SU-DHL-6 (cell line): Measurements from ENCODE around the gene CDX2.

Experiments used
- H2AFZ ChIP-seq: fragments of 200-600 bp; sonication (generic); 2 replicates; pipeline ENCODE4 v1.6.1; 2014; ENCODE audit warnings: low read depth, mild to moderate bottlenecking, moderate library complexity, mixed read lengths, antibody characterized with exemption, low read length; ENCODE audit not compliant: severe bottlenecking
- H3F3A ChIP-seq: fragments of 200-600 bp; shearing (Covaris generic); 2 replicates; pipeline ENCODE4 v1.6.0; 2016; ENCODE audit warnings: antibody characterized with exemption, mild to moderate bottlenecking; ENCODE audit not compliant: insufficient read depth
- H3K27ac ChIP-seq: fragments of 200-600 bp; sonication (generic); 2 replicates; pipeline ENCODE4 v1.5.1; 2016; ENCODE audit warnings: low read depth, mild to moderate bottlenecking, low read length, moderate library complexity, mixed read lengths
- H3K27me3 ChIP-seq: fragments of 200-600 bp; sonication (generic), shearing (Covaris generic); 2 replicates; pipeline ENCODE4 v1.6.0; 2014; ENCODE audit warnings: mild to moderate bottlenecking, low read length
- H3K36me3 ChIP-seq: fragments of 200-600 bp; sonication (generic); 2 replicates; pipeline ENCODE4 v1.6.1; 2014; ENCODE audit warnings: mild to moderate bottlenecking, low read length, mixed read lengths
- H3K4me2 ChIP-seq: fragments of 300-600, 200-600 bp; shearing (Covaris generic), sonication (generic); 2 replicates; pipeline ENCODE4 v1.6.0; 2014; ENCODE audit warnings: low read length, low read depth, mild to moderate bottlenecking; ENCODE audit not compliant: poor library complexity, severe bottlenecking
- H3K4me3 ChIP-seq: fragments of 200-600 bp; sonication (generic); 2 replicates; pipeline ENCODE4 v1.5.1; 2014; ENCODE audit warnings: antibody characterized with exemption, low read length, mild to moderate bottlenecking, mixed read lengths; ENCODE audit not compliant: insufficient read depth, poor library complexity, severe bottlenecking
- H3K79me2 ChIP-seq: fragments of 200-600 bp; sonication (generic); 2 replicates; pipeline ENCODE4 v1.6.1; 2014; ENCODE audit warnings: mild to moderate bottlenecking, low read length, moderate library complexity; ENCODE audit not compliant: insufficient read depth
- H3K9ac ChIP-seq: fragments of 200-600 bp; sonication (generic); 2 replicates; pipeline ENCODE4 v1.7.0; 2014; ENCODE audit warnings: mild to moderate bottlenecking, low read length
- H3K9me2 ChIP-seq: fragments of 200-600 bp; sonication (generic); replicated peaks from 2 replicates; pipeline ENCODE4 v1.6.1; 2014; ENCODE audit warnings: low read length; ENCODE audit not compliant: insufficient read depth
- H3K9me3 ChIP-seq: fragments of 200-600 bp; sonication (generic); 2 replicates; pipeline ENCODE4 v1.6.1; 2014; ENCODE audit warnings: low read length, mixed read lengths; ENCODE audit not compliant: insufficient read depth
- H4K20me1 ChIP-seq: fragments of 200-600 bp; sonication (generic); 2 replicates; pipeline ENCODE4 v1.6.1; 2014; ENCODE audit warnings: low read depth, mild to moderate bottlenecking, antibody characterized with exemption, low read length, moderate library complexity, mixed read lengths
- EZH2phosphoT487 ChIP-seq: fragments of 200-600 bp; sonication (generic), shearing (Covaris generic); conservative IDR thresholded peaks from 2 replicates; pipeline ENCODE4 v1.6.1; 2018; ENCODE audit warnings: mild to moderate bottlenecking, antibody characterized with exemption, low read length, moderate library complexity, mixed read lengths
- TF ChIP-seq, protein P1 (sequence below): fragments of 200-600 bp; sonication (generic); IDR thresholded peaks from one replicate; pipeline ENCODE4 v1.5.1; 2017; ENCODE audit warnings: antibody characterized with exemption, mild to moderate bottlenecking, low read length, moderate library complexity; ENCODE audit not compliant: insufficient read depth, poor library complexity, severe bottlenecking

Gene CDX2

DNA sequence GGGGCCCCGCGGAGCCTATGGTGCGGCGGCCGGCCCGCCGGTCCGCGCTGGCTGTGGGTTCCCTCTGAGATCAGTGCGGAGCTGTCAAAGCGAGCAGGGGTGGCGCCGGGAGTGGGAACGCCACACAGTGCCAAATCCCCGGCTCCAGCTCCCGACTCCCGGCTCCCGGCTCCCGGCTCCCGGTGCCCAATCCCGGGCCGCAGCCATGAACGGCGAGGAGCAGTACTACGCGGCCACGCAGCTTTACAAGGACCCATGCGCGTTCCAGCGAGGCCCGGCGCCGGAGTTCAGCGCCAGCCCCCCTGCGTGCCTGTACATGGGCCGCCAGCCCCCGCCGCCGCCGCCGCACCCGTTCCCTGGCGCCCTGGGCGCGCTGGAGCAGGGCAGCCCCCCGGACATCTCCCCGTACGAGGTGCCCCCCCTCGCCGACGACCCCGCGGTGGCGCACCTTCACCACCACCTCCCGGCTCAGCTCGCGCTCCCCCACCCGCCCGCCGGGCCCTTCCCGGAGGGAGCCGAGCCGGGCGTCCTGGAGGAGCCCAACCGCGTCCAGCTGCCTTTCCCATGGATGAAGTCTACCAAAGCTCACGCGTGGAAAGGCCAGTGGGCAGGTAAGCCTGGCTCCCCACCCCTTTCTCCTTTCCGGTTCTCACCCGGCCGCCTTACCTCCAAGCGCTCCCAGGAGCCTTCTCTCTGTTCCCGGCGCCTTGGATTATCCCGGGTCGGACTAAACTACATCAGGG is 49.0 kb downstream of the CDX2 start, which contains the start of gene PDX1:
PDX1 (plus strand) TSS at position 67 of the 743 bp plus-strand sequence; CDS start at position 206, 139 bp downstream.
- Histone ChIP-seq H3K9me3 (no peaks in the 10 kb centered on the region), H3K9ac (no peak within 1 kb of the TSS)

DNA sequence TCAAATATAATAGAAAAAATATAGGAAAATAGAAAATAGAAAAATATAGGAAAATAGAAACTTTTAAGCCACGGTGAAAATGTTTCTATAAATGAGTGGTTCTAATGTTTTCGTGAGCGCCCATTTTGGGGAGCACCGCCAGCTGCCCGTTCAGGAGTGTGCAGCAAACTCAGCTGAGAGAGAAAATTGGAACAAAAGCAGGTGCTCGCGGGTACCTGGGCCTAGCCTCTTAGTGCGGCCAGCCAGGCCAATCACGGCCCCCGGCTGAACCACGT is 49.5 kb downstream of the CDX2 start:
- no peak overlapping the region for H3K4me3 ChIP-seq
- H3K9ac ChIP-seq: no peak overlapping the region
- H3K27ac ChIP-seq: no peak overlapping the region
- H3K4me2 ChIP-seq: no peak overlapping the region
- H2AFZ ChIP-seq: no peak overlapping the region
- H3F3A ChIP-seq: no peaks in the 10 kb centered on the region
- H3K27me3 ChIP-seq: no peaks in the 10 kb centered on the region
- TF ChIP-seq, protein P1, sequence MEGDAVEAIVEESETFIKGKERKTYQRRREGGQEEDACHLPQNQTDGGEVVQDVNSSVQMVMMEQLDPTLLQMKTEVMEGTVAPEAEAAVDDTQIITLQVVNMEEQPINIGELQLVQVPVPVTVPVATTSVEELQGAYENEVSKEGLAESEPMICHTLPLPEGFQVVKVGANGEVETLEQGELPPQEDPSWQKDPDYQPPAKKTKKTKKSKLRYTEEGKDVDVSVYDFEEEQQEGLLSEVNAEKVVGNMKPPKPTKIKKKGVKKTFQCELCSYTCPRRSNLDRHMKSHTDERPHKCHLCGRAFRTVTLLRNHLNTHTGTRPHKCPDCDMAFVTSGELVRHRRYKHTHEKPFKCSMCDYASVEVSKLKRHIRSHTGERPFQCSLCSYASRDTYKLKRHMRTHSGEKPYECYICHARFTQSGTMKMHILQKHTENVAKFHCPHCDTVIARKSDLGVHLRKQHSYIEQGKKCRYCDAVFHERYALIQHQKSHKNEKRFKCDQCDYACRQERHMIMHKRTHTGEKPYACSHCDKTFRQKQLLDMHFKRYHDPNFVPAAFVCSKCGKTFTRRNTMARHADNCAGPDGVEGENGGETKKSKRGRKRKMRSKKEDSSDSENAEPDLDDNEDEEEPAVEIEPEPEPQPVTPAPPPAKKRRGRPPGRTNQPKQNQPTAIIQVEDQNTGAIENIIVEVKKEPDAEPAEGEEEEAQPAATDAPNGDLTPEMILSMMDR: no peak
- no peak for TF ChIP-seq EZH2phosphoT487
- no peaks in the 10 kb centered on the region for H3K9me2 ChIP-seq
- no peaks in the 10 kb centered on the region for H4K20me1 ChIP-seq
- no peaks in the 10 kb centered on the region for H3K36me3 ChIP-seq
- no peaks in the 10 kb centered on the region for H3K9me3 ChIP-seq
- H3K79me2 ChIP-seq: no peaks in the 10 kb centered on the region

More for the DNA sequence above, 49.0 kb downstream of the CDX2 start, which contains the start of gene PDX1:
- Histone ChIP-seq H3K4me2 (no peak within 1 kb of the TSS), H3K36me3 (no peaks in the 10 kb centered on the region), H3K4me3 (no peak within 1 kb of the TSS), H4K20me1 (no peaks in the 10 kb centered on the region), H3K79me2 (no peaks in the 10 kb centered on the region), H3K9me2 (no peaks in the 10 kb centered on the region), H2AFZ (no peak within 1 kb of the TSS), H3K27ac (no peak within 1 kb of the TSS), H3K27me3 (no peaks in the 10 kb centered on the region), H3F3A (no peaks in the 10 kb centered on the region)
- TF ChIP-seq EZH2phosphoT487: no peak
- TF ChIP-seq, protein P1: no peak

DNA sequence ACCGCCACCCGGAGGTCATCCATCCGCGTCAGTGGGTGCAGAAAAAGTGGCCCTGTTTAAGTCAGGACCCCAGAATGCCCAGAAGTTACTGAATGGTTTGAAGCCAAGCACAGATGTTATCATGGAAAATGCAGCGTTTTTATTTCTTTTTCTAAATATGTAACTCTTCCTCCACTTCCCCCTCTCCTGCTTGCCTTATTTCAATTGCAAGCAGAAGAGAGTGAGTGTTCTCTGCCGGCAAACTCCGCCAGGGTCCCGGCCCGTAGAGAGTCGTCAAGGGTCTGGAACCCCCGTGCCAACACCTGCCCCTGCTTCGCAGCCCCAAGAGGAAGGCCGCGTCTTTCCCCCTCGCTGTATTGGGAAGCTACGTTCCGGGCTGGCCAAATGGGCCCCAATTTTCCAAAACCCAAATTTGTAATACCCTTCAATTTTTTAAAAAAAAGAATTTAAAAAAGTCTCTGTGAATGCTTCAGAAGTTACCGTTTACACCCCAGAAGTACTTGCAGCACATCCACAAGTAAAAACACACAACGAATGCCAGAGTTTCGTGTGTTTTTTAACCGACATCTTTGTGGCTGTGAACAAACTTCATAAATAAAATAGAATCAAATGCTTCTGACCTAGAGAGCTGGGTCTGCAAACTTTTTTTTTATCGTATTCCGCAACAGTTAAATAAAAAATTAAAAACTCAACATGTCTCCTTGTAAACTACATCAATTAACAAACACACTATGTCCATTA is 50.0 kb downstream of the CDX2 start:
- no peak overlapping the region for H2AFZ ChIP-seq
- H3K27me3 ChIP-seq: no peaks in the 10 kb centered on the region

More for the DNA sequence above, 50.0 kb downstream of the CDX2 start:
- H3K79me2 ChIP-seq: no peaks in the 10 kb centered on the region
- H3K9me3 ChIP-seq: no peaks in the 10 kb centered on the region
- no peak overlapping the region for H3K4me2 ChIP-seq
- no peaks in the 10 kb centered on the region for H3K36me3 ChIP-seq
- H3K4me3 ChIP-seq: no peak overlapping the region
- no peaks in the 10 kb centered on the region for H3K9me2 ChIP-seq
- H3F3A ChIP-seq: no peaks in the 10 kb centered on the region
- no peak overlapping the region for H3K9ac ChIP-seq
- no peak overlapping the region for H3K27ac ChIP-seq
- H4K20me1 ChIP-seq: no peaks in the 10 kb centered on the region
- no peak for TF ChIP-seq EZH2phosphoT487
- TF ChIP-seq, protein P1: no peak
